Tibial nerve (tissue), 4 donors: ENCODE data around the gene CDYL. TPM values are rescaled to one million over a fixed set of nuclear protein-coding genes. Genes with fewer than 3 reads are reported as not detected.

Source experiments
- DNase-seq, 2 donors: peaks; one replicate each; pipeline ENCODE4 v3.0.0-alpha.2; 2019; ENCODE audit warnings: low spot score in 2 of 2
- H3K27ac ChIP-seq, 4 donors: fragments of 200-600 bp; sonication (generic) in 3 of 4; one replicate each; pipeline ENCODE4 v1.5.1; 2017 to 2019; ENCODE audit warnings: mild to moderate bottlenecking in 1 of 4
- H3K27me3 ChIP-seq, 2 donors: fragments of 200-600 bp; sonication (generic) in 1 of 2; one replicate each; pipeline versions ENCODE4 v1.5.1 to v1.6.0; 2017 to 2019
- H3K36me3 ChIP-seq, 3 donors: fragments of 200-600 bp; sonication (generic); one replicate each; pipeline ENCODE4 v1.5.1; 2018 to 2019
- H3K4me1 ChIP-seq, 4 donors: fragments of 200-600 bp; sonication (generic) in 3 of 4; one replicate each; pipeline ENCODE4 v1.5.1; 2017 to 2019
- H3K4me3 ChIP-seq, 4 donors: fragments of 200-600 bp; sonication (generic) in 3 of 4; one replicate each; pipeline ENCODE4 v1.5.1; 2017 to 2019; ENCODE audit warnings: mild to moderate bottlenecking in 1 of 4, moderate library complexity in 1 of 4
- H3K9me3 ChIP-seq, 4 donors: fragments of 200-600 bp; sonication (generic) in 3 of 4; one replicate each; pipeline ENCODE4 v1.5.1; 2017 to 2019
- CTCF ChIP-seq, 5 experiments: fragments of 200-600 bp in 3 of 5; fragments of 450-650 bp in 2 of 5; sonication (generic) in 3 of 5; IDR thresholded peaks; one replicate each; pipeline ENCODE4 v1.5.1; 2016 to 2019; ENCODE audit warnings: antibody characterized with exemption in 5 of 5, mild to moderate bottlenecking in 3 of 5, moderate library complexity in 2 of 5
- EP300 ChIP-seq, 2 donors: sonication (generic); formaldehyde crosslinking; IDR thresholded peaks; one replicate each; pipeline ENCODE4 v1.6.1; 2017; ENCODE audit warnings: antibody characterized with exemption in 2 of 2, mild to moderate bottlenecking in 1 of 2
- POLR2A ChIP-seq, 2 donors: fragments of 450-650 bp; IDR thresholded peaks; one replicate each; pipeline ENCODE4 v1.6.1; 2017; ENCODE audit warnings: antibody characterized with exemption in 2 of 2, mild to moderate bottlenecking in 2 of 2, moderate library complexity in 2 of 2
- WGBS, 2 donors: methylation state at CpG; one replicate each; pipeline ENCODE4 v1.1.5; 2018; 5-methylcytosine and 5-hydroxymethylcytosine counted together
- total RNA-seq, 4 donors: library from RNA; depleted of rRNA; stranded (reverse); fragments of >200 nt; gene quantifications; one replicate each; pipeline ENCODE4 v1.1.0, GENCODE V29; 2016

Gene CDYL
- total RNA-seq, 4 donors from 2014 or later, result 20.3 to 37.5 (median 31.7) TPM

GRCh38 chr6:4818272-4818938 lies 42.2 kb downstream of the CDYL start:
- Histone ChIP-seq H3K27me3 (no peaks in the 10 kb centered on the region), H3K9me3 (no peaks in the 10 kb centered on the region), H3K36me3 (no peaks in the 10 kb centered on the region), H3K27ac (no peak overlapping the region), H3K4me1 (peaks cover 0 to 13% (median 3%) of the 10 kb centered on the region in 4 donors), H3K4me3 (no peak overlapping the region)
- TF ChIP-seq POLR2A (IDR thresholded peaks at IDR 0.05), result no peak
- TF ChIP-seq CTCF (IDR thresholded peaks at IDR 0.05), result no peak
- no peak for TF ChIP-seq EP300 (IDR thresholded peaks at IDR 0.05)
- 96 to 97% methylated on average over 4 of the region's 4 CpGs for WGBS, 2 donors
- DNase-seq, result no peak

GRCh38 chr6:4819706-4820283 lies 43.6 kb downstream of the CDYL start:
- 57 to 89% methylated on average over 1 of the region's 1 CpG for WGBS, 2 donors
- Histone ChIP-seq H3K27ac (no peak overlapping the region), H3K36me3 (no peaks in the 10 kb centered on the region), H3K9me3 (peaks cover 0 to 2% (median under 1%) of the 10 kb centered on the region in 4 donors), H3K4me3 (no peak overlapping the region), H3K4me1 (peaks cover 0 to 6% (median 3%) of the 10 kb centered on the region in 4 donors), H3K27me3 (no peaks in the 10 kb centered on the region)
- DNase-seq, result no peak
- no peak for TF ChIP-seq CTCF (IDR thresholded peaks at IDR 0.05)

- Histone ChIP-seq H3K4me1 (peaks cover 0 to 6% (median 2%) of the 10 kb centered on the region in 4 donors), H3K36me3 (no peaks in the 10 kb centered on the region), H3K27me3 (no peaks in the 10 kb centered on the region), H3K9me3 (peaks cover 0 to 8% (median 2%) of the 10 kb centered on the region in 4 donors), H3K4me3 (no peak overlapping the region), H3K27ac (no peak overlapping the region)
- no peak for DNase-seq
- TF ChIP-seq EP300 (IDR thresholded peaks at IDR 0.05) (no peak), POLR2A (IDR thresholded peaks at IDR 0.05) (no peak), CTCF (IDR thresholded peaks at IDR 0.05) (no peak)
- 87 to 89% methylated on average over 5 of the region's 5 CpGs for WGBS, 2 donors
These were observed 44.6 kb downstream of the CDYL start for GRCh38 chr6:4820704-4821276.

- H3K4me1 ChIP-seq, result peaks cover 0 to 5% (median 0%) of the 10 kb centered on the region in 4 donors
- H3K4me3 ChIP-seq, result no peak overlapping the region
- H3K36me3 ChIP-seq, result peaks cover 0 to under 1% (median 0%) of the 10 kb centered on the region in 3 donors
- no peak for DNase-seq
- 84 to 93% methylated on average over 1 of the region's 1 CpG for WGBS, 2 donors
- no peaks in the 10 kb centered on the region for H3K27me3 ChIP-seq
- H3K9me3 ChIP-seq, result peaks cover 0 to 25% (median 13%) of the 10 kb centered on the region in 4 donors
- TF ChIP-seq EP300 (IDR thresholded peaks at IDR 0.05) (no peak), CTCF (IDR thresholded peaks at IDR 0.05) (no peak), POLR2A (IDR thresholded peaks at IDR 0.05) (no peak)
- H3K27ac ChIP-seq, result no peak overlapping the region
These were observed 46.3 kb downstream of the CDYL start for GRCh38 chr6:4822476-4822875.

GRCh38 chr6:4828187-4828698 lies 52.0 kb downstream of the CDYL start:
- Histone ChIP-seq H3K27ac (no peak overlapping the region), H3K9me3 (peaks cover 0 to 59% (median 37%) of the 10 kb centered on the region in 4 donors), H3K4me1 (no peaks in the 10 kb centered on the region), H3K27me3 (no peaks in the 10 kb centered on the region), H3K36me3 (peaks cover 0 to 5% (median 4%) of the 10 kb centered on the region in 3 donors), H3K4me3 (no peak overlapping the region)
- 97 to 99% methylated on average over 3 of the region's 3 CpGs for WGBS, 2 donors
- TF ChIP-seq POLR2A (IDR thresholded peaks at IDR 0.05), result no peak
- no peak for TF ChIP-seq CTCF (IDR thresholded peaks at IDR 0.05)
- TF ChIP-seq EP300 (IDR thresholded peaks at IDR 0.05), result no peak
- DNase-seq, result no peak
